ENCODE results near the gene RTN4RL2. TPM values are rescaled to one million over a fixed set of nuclear protein-coding genes. Genes with fewer than 3 reads are reported as not detected.

The RTN4RL2 gene
- polyA plus RNA-seq, 1 donor from 2014 or later, result 0.66 TPM

DNA sequence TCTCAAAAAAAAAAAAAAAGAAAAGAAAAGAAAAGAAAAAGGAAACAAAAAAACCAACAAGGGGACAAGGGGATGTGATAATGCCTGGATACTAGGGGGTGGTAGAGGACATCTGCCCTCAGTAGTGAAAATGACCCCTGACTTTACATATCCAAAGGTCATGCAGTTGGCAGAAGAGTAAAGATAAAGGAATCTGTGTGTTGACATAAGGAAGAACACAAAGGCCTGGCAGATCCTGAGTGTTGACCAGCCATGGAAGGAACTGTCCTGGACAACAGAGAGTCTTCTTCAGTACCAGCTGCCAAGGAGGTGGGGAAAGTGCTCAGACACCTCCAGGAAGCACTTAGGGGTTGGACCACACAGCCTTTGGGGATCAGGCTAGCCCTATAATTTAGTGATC lies 42.5 kb downstream of the RTN4RL2 start:
- H3K27me3 ChIP-seq (ENCODE audit: insufficient read depth, low read depth, low read length), result no peaks in the 10 kb centered on the region
- no peaks in the 10 kb centered on the region for H3K79me2 ChIP-seq (replicated peaks; ENCODE audit: insufficient read depth, low read length)
- H3K4me2 ChIP-seq (ENCODE audit: low read length), result no peak overlapping the region
- no peaks in the 10 kb centered on the region for H3K9me2 ChIP-seq (ENCODE audit: insufficient read depth, low read length)
- no peak overlapping the region for H3K27ac ChIP-seq (ENCODE audit: low read length)
- no peak overlapping the region for H3K9ac ChIP-seq (ENCODE audit: low read length)
- no peak overlapping the region for H2AFZ ChIP-seq (ENCODE audit: low read depth, low read length)
- no peaks in the 10 kb centered on the region for H3K36me3 ChIP-seq (ENCODE audit: insufficient read depth, low read length)
- H4K20me1 ChIP-seq (ENCODE audit: insufficient read depth), result no peaks in the 10 kb centered on the region
- H3F3A ChIP-seq (ENCODE audit: insufficient read depth, low read length, poor library complexity, severe bottlenecking), result no peaks in the 10 kb centered on the region
- no peaks in the 10 kb centered on the region for H3K9me3 ChIP-seq (ENCODE audit: low read length)
- TF ChIP-seq SMC3 (conservative IDR thresholded peaks at IDR 0.05; ENCODE audit: poor library complexity) (no peak), EZH2 (IDR thresholded peaks at IDR 0.05; ENCODE audit: borderline replicate concordance, insufficient read depth, low read length, poor library complexity, severe bottlenecking) (no peak), MXI1 (conservative IDR thresholded peaks at IDR 0.05; ENCODE audit: poor library complexity, severe bottlenecking) (no peak), RAD21 (conservative IDR thresholded peaks at IDR 0.05) (no peak), TAF1 (IDR thresholded peaks at IDR 0.05; ENCODE audit: low read depth) (no peak), POLR2AphosphoS5 (IDR thresholded peaks at IDR 0.05) (no peak), EP300 (conservative IDR thresholded peaks at IDR 0.05; ENCODE audit: poor library complexity, severe bottlenecking) (no peak)
- TF ChIP-seq, protein P1, sequence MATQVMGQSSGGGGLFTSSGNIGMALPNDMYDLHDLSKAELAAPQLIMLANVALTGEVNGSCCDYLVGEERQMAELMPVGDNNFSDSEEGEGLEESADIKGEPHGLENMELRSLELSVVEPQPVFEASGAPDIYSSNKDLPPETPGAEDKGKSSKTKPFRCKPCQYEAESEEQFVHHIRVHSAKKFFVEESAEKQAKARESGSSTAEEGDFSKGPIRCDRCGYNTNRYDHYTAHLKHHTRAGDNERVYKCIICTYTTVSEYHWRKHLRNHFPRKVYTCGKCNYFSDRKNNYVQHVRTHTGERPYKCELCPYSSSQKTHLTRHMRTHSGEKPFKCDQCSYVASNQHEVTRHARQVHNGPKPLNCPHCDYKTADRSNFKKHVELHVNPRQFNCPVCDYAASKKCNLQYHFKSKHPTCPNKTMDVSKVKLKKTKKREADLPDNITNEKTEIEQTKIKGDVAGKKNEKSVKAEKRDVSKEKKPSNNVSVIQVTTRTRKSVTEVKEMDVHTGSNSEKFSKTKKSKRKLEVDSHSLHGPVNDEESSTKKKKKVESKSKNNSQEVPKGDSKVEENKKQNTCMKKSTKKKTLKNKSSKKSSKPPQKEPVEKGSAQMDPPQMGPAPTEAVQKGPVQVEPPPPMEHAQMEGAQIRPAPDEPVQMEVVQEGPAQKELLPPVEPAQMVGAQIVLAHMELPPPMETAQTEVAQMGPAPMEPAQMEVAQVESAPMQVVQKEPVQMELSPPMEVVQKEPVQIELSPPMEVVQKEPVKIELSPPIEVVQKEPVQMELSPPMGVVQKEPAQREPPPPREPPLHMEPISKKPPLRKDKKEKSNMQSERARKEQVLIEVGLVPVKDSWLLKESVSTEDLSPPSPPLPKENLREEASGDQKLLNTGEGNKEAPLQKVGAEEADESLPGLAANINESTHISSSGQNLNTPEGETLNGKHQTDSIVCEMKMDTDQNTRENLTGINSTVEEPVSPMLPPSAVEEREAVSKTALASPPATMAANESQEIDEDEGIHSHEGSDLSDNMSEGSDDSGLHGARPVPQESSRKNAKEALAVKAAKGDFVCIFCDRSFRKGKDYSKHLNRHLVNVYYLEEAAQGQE (IDR thresholded peaks at IDR 0.05; ENCODE audit: borderline replicate concordance), result no peak
- TF ChIP-seq, protein P2, sequence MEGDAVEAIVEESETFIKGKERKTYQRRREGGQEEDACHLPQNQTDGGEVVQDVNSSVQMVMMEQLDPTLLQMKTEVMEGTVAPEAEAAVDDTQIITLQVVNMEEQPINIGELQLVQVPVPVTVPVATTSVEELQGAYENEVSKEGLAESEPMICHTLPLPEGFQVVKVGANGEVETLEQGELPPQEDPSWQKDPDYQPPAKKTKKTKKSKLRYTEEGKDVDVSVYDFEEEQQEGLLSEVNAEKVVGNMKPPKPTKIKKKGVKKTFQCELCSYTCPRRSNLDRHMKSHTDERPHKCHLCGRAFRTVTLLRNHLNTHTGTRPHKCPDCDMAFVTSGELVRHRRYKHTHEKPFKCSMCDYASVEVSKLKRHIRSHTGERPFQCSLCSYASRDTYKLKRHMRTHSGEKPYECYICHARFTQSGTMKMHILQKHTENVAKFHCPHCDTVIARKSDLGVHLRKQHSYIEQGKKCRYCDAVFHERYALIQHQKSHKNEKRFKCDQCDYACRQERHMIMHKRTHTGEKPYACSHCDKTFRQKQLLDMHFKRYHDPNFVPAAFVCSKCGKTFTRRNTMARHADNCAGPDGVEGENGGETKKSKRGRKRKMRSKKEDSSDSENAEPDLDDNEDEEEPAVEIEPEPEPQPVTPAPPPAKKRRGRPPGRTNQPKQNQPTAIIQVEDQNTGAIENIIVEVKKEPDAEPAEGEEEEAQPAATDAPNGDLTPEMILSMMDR (IDR thresholded peaks at IDR 0.05; ENCODE audit: poor library complexity, severe bottlenecking), result no peak
- H3K4me3 ChIP-seq (ENCODE audit: low read length), result no peak overlapping the region

DNA sequence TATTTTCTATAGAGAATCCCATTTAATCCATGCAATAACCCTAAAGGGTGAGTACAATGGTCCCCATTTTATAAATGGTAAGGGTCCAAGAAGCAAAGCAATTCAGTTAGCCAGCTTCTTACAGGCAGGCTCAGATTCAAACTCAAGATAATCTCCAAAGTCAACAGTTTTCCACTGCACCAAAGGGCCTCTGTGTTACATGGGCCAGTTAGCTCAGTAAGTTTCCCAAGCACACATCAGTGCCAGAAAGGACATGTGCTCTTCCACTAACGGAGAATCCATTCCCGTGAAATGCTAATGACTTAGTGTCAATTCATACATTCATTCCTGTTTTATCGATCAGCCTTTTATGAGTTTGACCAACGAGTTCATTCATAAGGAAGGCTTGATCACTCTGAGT lies 44.2 kb downstream of the RTN4RL2 start:
- H3K79me2 ChIP-seq (replicated peaks; ENCODE audit: insufficient read depth, low read length), result no peaks in the 10 kb centered on the region
- no peak overlapping the region for H3K4me3 ChIP-seq (ENCODE audit: low read length)
- no peak overlapping the region for H3K27ac ChIP-seq (ENCODE audit: low read length)
- no peak overlapping the region for H2AFZ ChIP-seq (ENCODE audit: low read depth, low read length)
- no peaks in the 10 kb centered on the region for H3K27me3 ChIP-seq (ENCODE audit: insufficient read depth, low read depth, low read length)
- TF ChIP-seq EP300 (conservative IDR thresholded peaks at IDR 0.05; ENCODE audit: poor library complexity, severe bottlenecking) (no peak), EZH2 (IDR thresholded peaks at IDR 0.05; ENCODE audit: borderline replicate concordance, insufficient read depth, low read length, poor library complexity, severe bottlenecking) (no peak), TAF1 (IDR thresholded peaks at IDR 0.05; ENCODE audit: low read depth) (no peak), RAD21 (conservative IDR thresholded peaks at IDR 0.05) (no peak), MXI1 (conservative IDR thresholded peaks at IDR 0.05; ENCODE audit: poor library complexity, severe bottlenecking) (no peak), POLR2AphosphoS5 (IDR thresholded peaks at IDR 0.05) (no peak), SMC3 (conservative IDR thresholded peaks at IDR 0.05; ENCODE audit: poor library complexity) (no peak)
- TF ChIP-seq, protein P1 (IDR thresholded peaks at IDR 0.05; ENCODE audit: borderline replicate concordance), result no peak
- TF ChIP-seq, protein P2 (IDR thresholded peaks at IDR 0.05; ENCODE audit: poor library complexity, severe bottlenecking), result no peak
- H3K9me2 ChIP-seq (ENCODE audit: insufficient read depth, low read length), result no peaks in the 10 kb centered on the region
- no peaks in the 10 kb centered on the region for H3K9me3 ChIP-seq (ENCODE audit: low read length)
- no peaks in the 10 kb centered on the region for H4K20me1 ChIP-seq (ENCODE audit: insufficient read depth)
- no peak overlapping the region for H3K9ac ChIP-seq (ENCODE audit: low read length)
- no peak overlapping the region for H3K4me2 ChIP-seq (ENCODE audit: low read length)
- H3F3A ChIP-seq (ENCODE audit: insufficient read depth, low read length, poor library complexity, severe bottlenecking), result no peaks in the 10 kb centered on the region
- H3K36me3 ChIP-seq (ENCODE audit: insufficient read depth, low read length), result no peaks in the 10 kb centered on the region
